Measurements from ENCODE around the gene TSHZ3. TPM values are rescaled to one million over a fixed set of nuclear protein-coding genes. Genes with fewer than 3 reads are reported as not detected.

The TSHZ3 gene
- total RNA-seq, 4 donors from 2014 or later = 0.19 to 5.3 (median 1.9) TPM

DNA sequence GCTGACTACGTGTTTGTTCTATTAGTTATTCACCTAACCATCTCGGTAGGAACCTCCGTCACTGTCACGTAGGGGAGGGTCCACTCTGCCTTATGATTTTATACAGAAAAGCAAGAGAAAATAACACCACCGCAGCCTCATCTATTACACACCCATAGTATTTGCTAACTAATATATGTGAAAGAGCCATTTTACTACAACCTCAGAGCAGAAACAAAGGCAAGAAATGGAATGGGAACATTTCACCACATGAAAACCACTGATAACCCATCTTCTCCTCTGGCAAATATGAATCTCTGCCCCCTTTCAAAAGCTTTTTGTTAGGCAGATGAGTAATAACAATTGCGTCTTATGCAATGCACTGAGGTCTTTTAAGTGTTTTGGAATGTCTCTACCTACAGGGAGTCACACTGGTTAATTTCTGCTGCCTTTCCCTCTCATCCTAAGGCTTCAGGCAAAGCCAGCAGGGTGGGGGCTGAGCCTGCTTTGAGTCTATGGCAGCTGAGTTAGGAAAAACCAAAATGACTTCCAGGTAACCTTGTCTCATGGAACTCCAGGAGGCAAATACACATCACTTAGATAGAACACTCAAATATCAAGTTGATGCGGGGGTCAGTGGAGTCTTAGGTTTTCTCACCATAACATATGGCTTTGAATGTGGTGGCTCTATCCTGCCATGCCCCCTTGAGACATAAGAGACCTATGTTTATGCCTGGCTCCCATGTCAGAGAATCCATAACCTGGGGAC, 15.0 kb downstream of the TSHZ3 start:
- Histone ChIP-seq H3K27ac (no peak overlapping the region), H3K4me3 (no peak overlapping the region), H3K36me3 (no peaks in the 10 kb centered on the region), H3K27me3 (no peaks in the 10 kb centered on the region), H3K4me1 (peaks cover 15 to 45% (median 31%) of the 10 kb centered on the region in 3 donors), H3K9me3 (no peaks in the 10 kb centered on the region)
- WGBS, 2 donors = 80 to 85% methylated on average over 7 of the region's 7 CpGs
- TF ChIP-seq POLR2A (IDR thresholded peaks at IDR 0.05) = no peak
- TF ChIP-seq, protein P1, sequence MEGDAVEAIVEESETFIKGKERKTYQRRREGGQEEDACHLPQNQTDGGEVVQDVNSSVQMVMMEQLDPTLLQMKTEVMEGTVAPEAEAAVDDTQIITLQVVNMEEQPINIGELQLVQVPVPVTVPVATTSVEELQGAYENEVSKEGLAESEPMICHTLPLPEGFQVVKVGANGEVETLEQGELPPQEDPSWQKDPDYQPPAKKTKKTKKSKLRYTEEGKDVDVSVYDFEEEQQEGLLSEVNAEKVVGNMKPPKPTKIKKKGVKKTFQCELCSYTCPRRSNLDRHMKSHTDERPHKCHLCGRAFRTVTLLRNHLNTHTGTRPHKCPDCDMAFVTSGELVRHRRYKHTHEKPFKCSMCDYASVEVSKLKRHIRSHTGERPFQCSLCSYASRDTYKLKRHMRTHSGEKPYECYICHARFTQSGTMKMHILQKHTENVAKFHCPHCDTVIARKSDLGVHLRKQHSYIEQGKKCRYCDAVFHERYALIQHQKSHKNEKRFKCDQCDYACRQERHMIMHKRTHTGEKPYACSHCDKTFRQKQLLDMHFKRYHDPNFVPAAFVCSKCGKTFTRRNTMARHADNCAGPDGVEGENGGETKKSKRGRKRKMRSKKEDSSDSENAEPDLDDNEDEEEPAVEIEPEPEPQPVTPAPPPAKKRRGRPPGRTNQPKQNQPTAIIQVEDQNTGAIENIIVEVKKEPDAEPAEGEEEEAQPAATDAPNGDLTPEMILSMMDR (IDR thresholded peaks at IDR 0.05) = no peak
- DNase-seq = no peak
- intact Hi-C loops (cut with DNase I) = no loop called here

DNA sequence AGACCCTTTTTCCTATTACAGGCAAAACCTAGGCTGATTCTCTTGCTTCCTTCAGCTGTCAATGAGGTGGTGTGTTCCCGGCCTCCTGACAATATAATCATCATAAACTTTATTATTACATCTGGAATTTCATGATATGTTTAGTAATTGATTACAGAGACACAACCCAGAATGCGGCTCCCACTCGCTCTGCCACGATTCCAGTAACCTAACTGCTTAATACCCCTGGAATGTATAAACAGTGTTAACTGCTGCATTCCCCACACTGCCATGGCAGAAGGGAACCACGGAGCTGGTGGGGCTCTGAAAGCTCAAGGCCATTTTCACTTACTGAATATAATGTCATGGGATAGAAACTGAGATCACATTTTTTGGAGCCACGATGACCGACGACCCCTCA, 17.1 kb downstream of the TSHZ3 start:
- no peak overlapping the region for H3K27ac ChIP-seq
- no peaks in the 10 kb centered on the region for H3K27me3 ChIP-seq
- no peak for DNase-seq
- WGBS, 2 donors = 60 to 90% methylated on average over 7 to 8 of the region's 8 CpGs
- H3K4me1 ChIP-seq = peaks cover 15 to 38% (median 23%) of the 10 kb centered on the region in 3 donors
- TF ChIP-seq, protein P1 (IDR thresholded peaks at IDR 0.05) = no peak
- TF ChIP-seq POLR2A (IDR thresholded peaks at IDR 0.05) = no peak
- no peak overlapping the region for H3K4me3 ChIP-seq
- no peaks in the 10 kb centered on the region for H3K36me3 ChIP-seq
- H3K9me3 ChIP-seq = no peaks in the 10 kb centered on the region
- intact Hi-C loops (cut with DNase I) = no loop called here

- no peak overlapping the region for H3K4me3 ChIP-seq
- TF ChIP-seq, protein P1 (IDR thresholded peaks at IDR 0.05) = no peak
- H3K9me3 ChIP-seq = no peaks in the 10 kb centered on the region
- no peaks in the 10 kb centered on the region for H3K36me3 ChIP-seq
- 79 to 87% methylated on average over 7 to 8 of the region's 11 CpGs for WGBS, 2 donors
- no peak for DNase-seq
- H3K4me1 ChIP-seq = peaks cover 15 to 44% (median 23%) of the 10 kb centered on the region in 3 donors
- intact Hi-C loops (cut with DNase I) = no loop called here
- peak overlapping the region in 1 of 4 donors; percentile 23 for H3K27ac ChIP-seq
- no peaks in the 10 kb centered on the region for H3K27me3 ChIP-seq
Measured at GRCh38 chr19:31331536-31331935, 17.7 kb downstream of the TSHZ3 start.

GRCh38 chr19:31330761-31331160, 18.5 kb downstream of the TSHZ3 start:
- 29 to 45% methylated on average over 4 to 5 of the region's 12 CpGs for WGBS, 2 donors
- Histone ChIP-seq H3K4me1 (peaks cover 15 to 49% (median 23%) of the 10 kb centered on the region in 3 donors), H3K36me3 (no peaks in the 10 kb centered on the region), H3K27ac (peak overlapping the region in 2 of 4 donors; percentile 49 to 72), H3K27me3 (no peaks in the 10 kb centered on the region), H3K4me3 (no peak overlapping the region), H3K9me3 (no peaks in the 10 kb centered on the region)
- DNase-seq = no peak
- TF ChIP-seq, protein P1 (IDR thresholded peaks at IDR 0.05) = no peak
- TF ChIP-seq POLR2A (IDR thresholded peaks at IDR 0.05) = no peak
- intact Hi-C loops (cut with DNase I) = no loop called here

- intact Hi-C loops (cut with DNase I) = no loop called here
- H3K27ac ChIP-seq = peak overlapping the region in 3 of 4 donors; percentile 23 to 72 (median 49)
- no peak for DNase-seq
- WGBS, 2 donors = no CpG with 5 or more reads among the region's 10 CpGs
- peaks cover 15 to 49% (median 23%) of the 10 kb centered on the region in 3 donors for H3K4me1 ChIP-seq
- H3K9me3 ChIP-seq = no peaks in the 10 kb centered on the region
- no peaks in the 10 kb centered on the region for H3K27me3 ChIP-seq
- TF ChIP-seq POLR2A (IDR thresholded peaks at IDR 0.05) = no peak
- TF ChIP-seq, protein P1 (IDR thresholded peaks at IDR 0.05) = no peak
- no peak overlapping the region for H3K4me3 ChIP-seq
- no peaks in the 10 kb centered on the region for H3K36me3 ChIP-seq
Measured at GRCh38 chr19:31330237-31330636, 19.0 kb downstream of the TSHZ3 start.

All from esophagus squamous epithelium (tissue), 5 donors.